ENCODE data around the gene ITPRIPL1.
"Not testable (repeated sequence)": the region's sequence is repeated elsewhere in the genome, so short reads cannot be mapped to it uniquely, and the experiment has no call there.

The ITPRIPL1 gene

GRCh38 chr2:96325041-96325883 is at the start of gene ITPRIPL1:
Gene ITPRIPL1 (plus strand): TSS chr2:96325317. CDS start chr2:96325840, 523 bp downstream.
- DNase-seq, result peak in 3 of 6 experiments; percentile 5 to 48 (median 10)

- no peak for DNase-seq
Observed at GRCh38 chr2:96276787-96277499, 48.2 kb upstream of the ITPRIPL1 start.

- no peak for DNase-seq
Observed at GRCh38 chr2:96287273-96287856, 37.8 kb upstream of the ITPRIPL1 start.

- DNase-seq, result no peak
Observed at GRCh38 chr2:96291751-96292150, 33.4 kb upstream of the ITPRIPL1 start.

GRCh38 chr2:96294271-96294670 is 30.8 kb upstream of the ITPRIPL1 start:
- DNase-seq, result not testable (repeated sequence)

GRCh38 chr2:96296925-96297324 is 28.2 kb upstream of the ITPRIPL1 start:
- no peak for DNase-seq

GRCh38 chr2:96301865-96302264 is 23.3 kb upstream of the ITPRIPL1 start:
- DNase-seq, result no peak

- no peak for DNase-seq
Observed at GRCh38 chr2:96304606-96305005, 20.5 kb upstream of the ITPRIPL1 start.

- peak; percentile 83 to 91 (median 86) for DNase-seq
Observed at GRCh38 chr2:96305091-96305978, 19.8 kb upstream of the ITPRIPL1 start, which contains the start of gene SNRNP200. Gene SNRNP200 (minus strand): TSS chr2:96305546. CDS start chr2:96305437, 109 bp downstream.

- DNase-seq, result no peak
Observed at GRCh38 chr2:96305979-96306308, 19.2 kb upstream of the ITPRIPL1 start.

GRCh38 chr2:96306370-96306769 is 18.7 kb upstream of the ITPRIPL1 start:
- no peak for DNase-seq

GRCh38 chr2:96308248-96308647 is 16.9 kb upstream of the ITPRIPL1 start:
- no peak for DNase-seq

GRCh38 chr2:96315005-96315399 is 10.1 kb upstream of the ITPRIPL1 start:
- no peak for DNase-seq

GRCh38 chr2:96315400-96316071 is 9.6 kb upstream of the ITPRIPL1 start:
- DNase-seq, result no peak

- no peak for DNase-seq
Observed at GRCh38 chr2:96316999-96317398, 8.1 kb upstream of the ITPRIPL1 start.

- DNase-seq, result no peak
Observed at GRCh38 chr2:96317584-96317997, 7.5 kb upstream of the ITPRIPL1 start.

- DNase-seq, result no peak
Observed at GRCh38 chr2:96318723-96319122, 6.4 kb upstream of the ITPRIPL1 start.

GRCh38 chr2:96319396-96319795 is 5.7 kb upstream of the ITPRIPL1 start:
- DNase-seq, result no peak

GRCh38 chr2:96320326-96320725 is 4.8 kb upstream of the ITPRIPL1 start:
- DNase-seq, result no peak

GRCh38 chr2:96320728-96321622 is 4.1 kb upstream of the ITPRIPL1 start:
- peak in 3 of 6 experiments; percentile 8 to 30 (median 26) for DNase-seq

- DNase-seq, result no peak
Observed at GRCh38 chr2:96323849-96324248, 1.3 kb upstream of the ITPRIPL1 start.

Measured in stimulated activated naive CD4-positive, alpha-beta T cell (primary cell).